Gastrocnemius medialis (tissue), 4 donors: ENCODE results near the gene TOMM20. TPM values are rescaled to one million over a fixed set of nuclear protein-coding genes. Genes with fewer than 3 reads are reported as not detected.

ENCODE experiments used
- ATAC-seq, 2 donors: fragments of 150-250 bp; one replicate each; pipeline ENCODE4 v1.9.1; 2016
- DNase-seq, 2 donors: peaks; one replicate each; pipeline ENCODE4 v3.0.0-alpha.2; 2019
- H3K27ac ChIP-seq, 4 donors: fragments of 200-600 bp; sonication (generic); 1 replicate in 1 of 4; 2 replicates in 3 of 4; pipeline ENCODE4 v1.5.1; 2016 to 2018; ENCODE audit warnings: mild to moderate bottlenecking in 2 of 4, moderate library complexity in 1 of 4
- H3K27me3 ChIP-seq, 3 donors: fragments of 200-600 bp; sonication (generic) in 2 of 3; 1 replicate in 1 of 3; 2 replicates in 2 of 3; pipeline versions ENCODE4 v1.5.1 to v1.6.0; 2016 to 2019; ENCODE audit warnings: mild to moderate bottlenecking in 1 of 3, moderate library complexity in 1 of 3
- H3K36me3 ChIP-seq, 2 donors: fragments of 200-600 bp; sonication (generic) in 1 of 2; one replicate each; pipeline ENCODE4 v1.5.1; 2017 to 2018
- H3K4me1 ChIP-seq, 2 donors: fragments of 200-600 bp; sonication (generic) in 1 of 2; one replicate each; pipeline ENCODE4 v1.5.1; 2016 to 2017; ENCODE audit warnings: mild to moderate bottlenecking in 2 of 2
- H3K4me3 ChIP-seq, 4 donors: fragments of 200-600 bp; sonication (generic) in 3 of 4; 1 replicate in 1 of 4; 2 replicates in 3 of 4; pipeline ENCODE4 v1.5.1; 2016 to 2019; ENCODE audit warnings: mild to moderate bottlenecking in 2 of 4
- H3K9me3 ChIP-seq, 3 donors: fragments of 200-600 bp; sonication (generic) in 2 of 3; 1 replicate in 1 of 3; 2 replicates in 2 of 3; pipeline ENCODE4 v1.5.1; 2016 to 2019
- CTCF ChIP-seq, 5 experiments: fragments of 450-650 bp in 3 of 5; fragments of 200-600 bp in 2 of 5; sonication (generic) in 2 of 5; IDR thresholded peaks in 4 of 5; conservative IDR thresholded peaks in 1 of 5; 1 replicate in 4 of 5; 2 replicates in 1 of 5; pipeline ENCODE4 v1.5.1; 2016 to 2019; ENCODE audit warnings: antibody characterized with exemption in 5 of 5, mild to moderate bottlenecking in 3 of 5, moderate library complexity in 3 of 5
- POLR2A ChIP-seq, 2 donors: fragments of 450-650 bp; IDR thresholded peaks; one replicate each; pipeline ENCODE4 v1.6.1; 2017; ENCODE audit warnings: antibody characterized with exemption in 2 of 2, mild to moderate bottlenecking in 2 of 2, moderate library complexity in 2 of 2
- in situ Hi-C, 4 donors: fragments of 200-750 bp; cut with MboI; loops; one replicate each; pipeline versions ENCODE4 v1.15.0 to v1.8.0; 2017; ENCODE audit warnings: low sequenced_read_pairs in 4 of 4
- intact Hi-C: fragments of 100-400 bp; cut with DNase I; formaldehyde crosslinking; loops from one replicate; pipeline ENCODE4 v1.15.1; 2023; ENCODE audit warnings: low total_unique reads
- total RNA-seq, 4 donors: library from RNA; depleted of rRNA; stranded (reverse); fragments of >200 nt; gene quantifications; one replicate each; pipeline versions ENCODE4 v1.1.0 to v1.2.3, GENCODE V29; 2016

Gene TOMM20
- total RNA-seq, 4 donors from 2014 or later: 51.7 to 71.8 (median 62.3) TPM

- peaks cover 0 to 1% of the 10 kb centered on the region in 2 donors for H3K36me3 ChIP-seq
- in situ Hi-C loops: loop anchor here in 2 of 4 donors (10.0 to 25.0 kb wide), 2 partner anchors 309 to 312 kb away; no protein-coding TSS in a partner anchor
- no peak overlapping the region for H3K27ac ChIP-seq
- DNase-seq (no peak), ATAC-seq (peak in 1 of 2 donors; percentile 28)
- no peak overlapping the region for H3K4me3 ChIP-seq
- intact Hi-C loops: loop anchor here (5.0 kb wide), 1 partner anchor 991 kb away; no protein-coding TSS in a partner anchor
- TF ChIP-seq CTCF (IDR thresholded peaks at IDR 0.05 in 4 of 5, conservative IDR thresholded peaks at IDR 0.05 in 1 of 5): no peak
- no peak for TF ChIP-seq POLR2A (IDR thresholded peaks at IDR 0.05)
- H3K27me3 ChIP-seq: no peaks in the 10 kb centered on the region
- peaks cover 9 to 14% of the 10 kb centered on the region in 2 donors for H3K4me1 ChIP-seq
- H3K9me3 ChIP-seq: no peaks in the 10 kb centered on the region
Measured at GRCh38 chr1:235102993-235103411, 25.6 kb downstream of the TOMM20 start.

- Histone ChIP-seq H3K4me3 (no peak overlapping the region), H3K9me3 (no peaks in the 10 kb centered on the region), H3K36me3 (no peaks in the 10 kb centered on the region), H3K27ac (no peak overlapping the region), H3K27me3 (no peaks in the 10 kb centered on the region), H3K4me1 (peaks cover 9 to 14% of the 10 kb centered on the region in 2 donors)
- ATAC-seq: no peak
- no peak for DNase-seq
- in situ Hi-C loops (loop anchor here in 2 of 4 donors (10.0 to 25.0 kb wide), 2 partner anchors 310 to 313 kb away; no protein-coding TSS in a partner anchor), intact Hi-C loops (loop anchor here (5.0 kb wide), 1 partner anchor 990 kb away; no protein-coding TSS in a partner anchor)
- TF ChIP-seq CTCF (IDR thresholded peaks at IDR 0.05 in 4 of 5, conservative IDR thresholded peaks at IDR 0.05 in 1 of 5): no peak
- TF ChIP-seq POLR2A (IDR thresholded peaks at IDR 0.05): no peak
Measured at GRCh38 chr1:235102259-235102582, 26.4 kb downstream of the TOMM20 start.

- in situ Hi-C loops: loop anchor here in 2 of 4 donors (10.0 to 25.0 kb wide), 2 partner anchors 311 to 313 kb away; no protein-coding TSS in a partner anchor
- intact Hi-C loops: loop anchor here (5.0 kb wide), 1 partner anchor 989 kb away; no protein-coding TSS in a partner anchor
- Histone ChIP-seq H3K4me1 (peaks cover 9 to 14% of the 10 kb centered on the region in 2 donors), H3K27me3 (no peaks in the 10 kb centered on the region), H3K9me3 (no peaks in the 10 kb centered on the region), H3K36me3 (no peaks in the 10 kb centered on the region), H3K27ac (no peak overlapping the region), H3K4me3 (no peak overlapping the region)
- TF ChIP-seq CTCF (IDR thresholded peaks at IDR 0.05 in 4 of 5, conservative IDR thresholded peaks at IDR 0.05 in 1 of 5): no peak
- TF ChIP-seq POLR2A (IDR thresholded peaks at IDR 0.05): no peak
- no peak for DNase-seq
- ATAC-seq: no peak
Measured at GRCh38 chr1:235101558-235102258, 26.9 kb downstream of the TOMM20 start.

- Histone ChIP-seq H3K4me1 (peaks cover 9 to 14% of the 10 kb centered on the region in 2 donors), H3K27me3 (no peaks in the 10 kb centered on the region), H3K9me3 (no peaks in the 10 kb centered on the region), H3K4me3 (no peak overlapping the region), H3K27ac (peak overlapping the region in 1 of 4 donors; percentile 24), H3K36me3 (no peaks in the 10 kb centered on the region)
- in situ Hi-C loops (loop anchor here in 2 of 4 donors (10.0 to 25.0 kb wide), 2 partner anchors 312 to 315 kb away; no protein-coding TSS in a partner anchor), intact Hi-C loops (loop anchor here (5.0 kb wide), 1 partner anchor 988 kb away; no protein-coding TSS in a partner anchor)
- no peak for ATAC-seq
- no peak for DNase-seq
- TF ChIP-seq POLR2A (IDR thresholded peaks at IDR 0.05) (no peak), CTCF (IDR thresholded peaks at IDR 0.05 in 4 of 5, conservative IDR thresholded peaks at IDR 0.05 in 1 of 5) (no peak)
Measured at GRCh38 chr1:235100194-235100772, 28.4 kb downstream of the TOMM20 start.
